ENCODE data around the gene APOL2.
A peak's percentile ranks its signal among the peaks of the same experiment; 100 is the strongest.
"Not testable (repeated sequence)": the region's sequence is repeated elsewhere in the genome, so short reads cannot be mapped to it uniquely, and the experiment has no call there.

APOL2 gene

GRCh38 chr22:36220451-36220921 is 18.8 kb downstream of the APOL2 start:
- DNase-seq = no peak

- no peak for DNase-seq
These were observed 20.6 kb downstream of the APOL2 start for GRCh38 chr22:36218648-36219193.

GRCh38 chr22:36215981-36216380 is 23.3 kb downstream of the APOL2 start:
- DNase-seq = peak; percentile 58

GRCh38 chr22:36213586-36213985 is 25.7 kb downstream of the APOL2 start:
- no peak for DNase-seq

GRCh38 chr22:36212901-36213300 is 26.4 kb downstream of the APOL2 start:
- no peak for DNase-seq

- DNase-seq = peak; percentile 5
These were observed 28.0 kb downstream of the APOL2 start for GRCh38 chr22:36211237-36211861.

- no peak for DNase-seq
These were observed 29.1 kb downstream of the APOL2 start for GRCh38 chr22:36210224-36210623.

GRCh38 chr22:36209488-36209908 is 29.8 kb downstream of the APOL2 start:
- not testable (repeated sequence) for DNase-seq

GRCh38 chr22:36208914-36209313 is 30.4 kb downstream of the APOL2 start:
- no peak for DNase-seq

- no peak for DNase-seq
These were observed 31.1 kb downstream of the APOL2 start for GRCh38 chr22:36208162-36208765.

GRCh38 chr22:36206255-36206654 is 33.1 kb downstream of the APOL2 start:
- DNase-seq = no peak

- DNase-seq = not testable (repeated sequence)
These were observed 33.8 kb downstream of the APOL2 start for GRCh38 chr22:36205573-36205972.

- DNase-seq = no peak
These were observed 34.7 kb downstream of the APOL2 start for GRCh38 chr22:36204632-36205015.

- no peak for DNase-seq
These were observed 35.2 kb downstream of the APOL2 start for GRCh38 chr22:36204001-36204631.

- not testable (repeated sequence) for DNase-seq
These were observed 35.9 kb downstream of the APOL2 start for GRCh38 chr22:36203441-36203840.

- peak; percentile 17 for DNase-seq
These were observed 36.4 kb downstream of the APOL2 start for GRCh38 chr22:36202906-36203305.

- no peak for DNase-seq
These were observed 37.6 kb downstream of the APOL2 start, which contains the start of gene APOL4 for GRCh38 chr22:36201630-36202319. Gene APOL4 (minus strand): TSS chr22:36201809. CDS start chr22:36201734, 75 bp downstream.

- not testable (repeated sequence) for DNase-seq
These were observed 38.3 kb downstream of the APOL2 start for GRCh38 chr22:36201025-36201424.

- DNase-seq = no peak
These were observed 40.3 kb downstream of the APOL2 start for GRCh38 chr22:36199001-36199551.

- DNase-seq = no peak
These were observed 40.8 kb downstream of the APOL2 start for GRCh38 chr22:36198536-36198935.

- DNase-seq = peak; percentile 21
These were observed 41.7 kb downstream of the APOL2 start for GRCh38 chr22:36197514-36198146.

- DNase-seq = peak; percentile 76
These were observed 42.3 kb downstream of the APOL2 start for GRCh38 chr22:36197065-36197440.
